ENCODE results near the gene CRADD.
"Not testable (repeated sequence)": the region's sequence is repeated elsewhere in the genome, so short reads cannot be mapped to it uniquely, and the experiment has no call there.

The CRADD gene

GRCh38 chr12:93851257-93851671 is 174.1 kb downstream of the CRADD start:
- DNase-seq = peak; percentile 32

DNA sequence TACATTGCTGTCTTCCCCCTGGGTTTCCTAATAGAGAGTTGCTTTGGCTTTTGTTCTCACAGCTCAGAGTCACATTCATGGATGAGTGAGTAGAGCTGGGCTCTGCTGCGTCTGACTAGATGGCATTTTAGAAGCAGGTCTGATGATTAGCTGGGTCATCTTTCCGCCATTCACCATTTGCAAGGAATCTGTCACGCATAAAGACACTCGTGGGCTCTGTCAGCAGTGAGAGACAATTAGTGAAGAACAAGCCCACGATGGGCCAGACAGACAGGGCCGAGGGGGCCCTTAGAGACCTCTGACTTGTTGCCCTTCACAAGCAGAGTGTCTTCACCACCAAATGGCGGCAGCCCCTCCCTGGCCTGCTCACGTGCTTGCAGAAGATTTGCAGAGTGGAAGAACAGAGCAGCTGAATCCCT is 175.0 kb downstream of the CRADD start:
- DNase-seq = no peak

GRCh38 chr12:93853698-93854478 is 176.7 kb downstream of the CRADD start:
- no peak for DNase-seq

DNA sequence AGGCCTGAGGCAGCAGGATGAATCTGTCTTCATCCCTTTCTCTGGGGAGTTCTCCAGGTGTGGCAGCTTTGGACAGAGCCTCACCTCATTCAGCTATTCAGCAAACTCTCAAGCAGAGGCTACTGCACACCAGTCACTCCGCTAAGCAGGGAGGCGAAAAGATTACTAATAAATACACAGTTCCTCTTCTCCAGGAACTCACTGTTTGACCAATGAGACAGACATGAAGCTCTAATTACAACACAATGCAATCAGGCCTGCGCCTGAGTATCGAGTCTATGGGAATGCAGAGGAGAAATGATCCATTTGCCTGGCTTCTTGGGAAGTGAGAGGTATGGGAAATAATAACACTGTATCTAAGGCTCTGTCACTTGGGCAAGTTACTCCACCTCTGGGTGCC is 178.1 kb downstream of the CRADD start:
- no peak for DNase-seq

- DNase-seq = no peak
Measured at GRCh38 chr12:93856611-93857010, 179.4 kb downstream of the CRADD start.

- DNase-seq = no peak
Measured at GRCh38 chr12:93857279-93857938, 180.2 kb downstream of the CRADD start.

DNA sequence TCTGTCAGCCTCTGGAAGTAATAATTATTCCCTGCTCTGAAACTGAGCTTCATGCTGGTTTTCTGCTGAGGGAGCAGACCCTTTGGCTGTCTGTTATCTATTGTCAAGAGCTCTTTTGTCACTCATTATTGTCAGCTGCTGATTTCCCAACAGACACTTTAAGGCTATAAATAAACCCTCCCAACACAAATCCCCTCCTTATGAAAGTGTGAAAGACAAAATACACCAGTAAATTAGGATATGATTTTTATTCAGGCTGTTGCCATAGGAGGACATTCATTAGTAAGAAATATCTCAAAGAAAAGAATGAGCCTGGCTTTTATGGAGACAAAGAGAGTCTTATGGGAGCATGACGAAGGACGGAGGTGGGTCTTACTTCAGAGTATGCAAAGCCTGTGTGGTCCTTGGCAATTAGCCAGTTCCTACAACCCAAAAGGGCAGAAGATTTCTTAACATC is 180.8 kb downstream of the CRADD start:
- DNase-seq = no peak

- no peak for DNase-seq
Measured at GRCh38 chr12:93860668-93861373, 183.6 kb downstream of the CRADD start.

- no peak for DNase-seq
Measured at GRCh38 chr12:93862424-93862823, 185.2 kb downstream of the CRADD start.

GRCh38 chr12:93865751-93866150 is 188.6 kb downstream of the CRADD start:
- DNase-seq = no peak

DNA sequence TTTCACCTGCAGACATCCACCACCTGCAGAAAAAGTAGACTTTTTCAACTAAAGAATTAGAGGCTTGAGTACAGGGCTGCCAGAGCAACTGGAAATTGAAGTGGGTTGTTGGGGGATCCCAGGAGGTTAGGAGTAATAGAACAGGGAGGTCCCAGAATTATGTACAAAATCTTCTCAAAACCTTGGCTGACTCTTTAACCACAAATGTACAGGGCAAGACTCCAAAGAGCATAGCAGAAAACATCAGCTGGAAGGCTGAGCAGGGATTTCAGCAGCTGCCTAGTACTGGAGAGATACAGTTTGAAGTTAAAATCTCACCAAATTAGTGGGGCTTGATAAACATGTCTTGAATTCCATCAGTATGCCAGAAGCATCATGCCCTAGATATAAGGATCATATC is 191.6 kb downstream of the CRADD start:
- DNase-seq = no peak

DNA sequence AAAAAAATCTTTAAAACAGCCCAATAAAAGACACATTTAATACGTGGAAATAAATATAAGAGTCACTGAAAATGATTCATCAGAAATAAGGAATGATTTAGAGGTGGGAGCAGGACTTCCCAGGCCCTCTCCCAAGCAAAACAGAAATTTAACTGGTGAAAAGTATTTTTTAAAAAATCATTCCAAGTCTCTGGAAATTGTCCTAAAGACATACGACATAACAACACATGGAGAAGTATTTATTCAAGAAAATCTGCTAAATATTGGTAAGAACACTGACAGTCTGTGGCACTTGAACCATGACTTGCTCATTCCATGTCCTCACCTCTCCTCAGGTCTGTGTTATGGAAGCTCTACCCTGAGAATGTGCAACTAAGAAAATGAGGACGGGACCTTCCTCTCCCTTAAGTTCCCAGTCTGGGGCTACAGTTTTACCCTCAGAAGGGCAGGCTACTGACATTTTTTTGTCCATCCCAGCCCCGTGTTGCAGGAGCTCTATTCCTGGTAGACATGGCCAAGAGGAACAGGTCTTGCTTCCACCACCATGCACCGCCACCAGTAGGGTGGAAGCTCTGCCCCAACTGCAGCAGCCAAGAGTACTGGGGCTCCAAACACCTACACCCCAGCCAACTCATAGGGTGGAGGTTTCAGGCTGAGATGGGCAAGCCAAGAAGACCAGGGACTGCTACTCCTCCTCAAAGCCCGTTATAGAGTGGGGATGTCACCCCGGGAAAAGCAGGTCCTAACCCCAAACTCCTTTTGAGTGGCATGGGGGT is 193.0 kb downstream of the CRADD start:
- DNase-seq = no peak

DNA sequence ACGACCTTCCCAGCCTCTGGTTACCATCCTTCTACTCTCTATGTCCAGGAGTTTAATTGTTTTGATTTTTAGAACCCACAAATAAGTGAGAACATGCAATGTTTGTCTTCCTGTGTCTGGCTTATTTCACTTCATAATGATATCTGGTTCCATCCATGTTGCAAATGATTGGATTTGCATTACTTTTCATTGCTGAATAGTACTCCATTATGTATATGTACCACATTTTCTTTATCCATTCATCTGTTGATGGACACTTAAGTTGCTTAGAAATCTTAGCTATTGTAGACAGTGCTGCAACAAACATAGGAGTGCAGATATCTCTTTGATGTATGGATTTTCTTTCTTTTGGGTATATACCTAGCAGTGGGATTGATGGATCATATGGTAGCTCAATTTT is 194.4 kb downstream of the CRADD start:
- not testable (repeated sequence) for DNase-seq

GRCh38 chr12:93873561-93873960 is 196.4 kb downstream of the CRADD start:
- no peak for DNase-seq

GRCh38 chr12:93875157-93875556 is 198.0 kb downstream of the CRADD start:
- DNase-seq = no peak

- DNase-seq = no peak
Measured at GRCh38 chr12:93876360-93876759, 199.2 kb downstream of the CRADD start.

DNA sequence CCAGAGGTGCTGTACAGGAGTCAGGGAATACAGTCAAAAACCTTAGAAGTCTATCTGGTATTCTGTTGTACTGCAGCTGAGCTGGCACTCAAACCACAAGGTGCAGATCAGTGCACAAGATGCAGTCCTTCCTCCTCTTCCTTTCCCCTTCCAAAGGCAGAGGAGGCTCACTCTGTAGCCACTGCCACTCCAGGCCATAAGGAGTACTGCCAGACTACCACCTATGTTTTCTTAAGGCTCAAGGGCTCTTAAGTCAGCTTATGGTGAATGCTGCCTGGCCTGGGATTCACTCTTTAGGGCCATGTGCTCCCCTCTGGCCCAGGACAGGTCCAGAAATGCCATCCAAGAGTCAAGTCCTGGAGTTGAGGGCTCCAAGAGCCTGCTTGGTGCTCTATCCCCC is 200.3 kb downstream of the CRADD start:
- no peak for DNase-seq

- DNase-seq = no peak
Measured at GRCh38 chr12:93879476-93880421, 202.6 kb downstream of the CRADD start.

- no peak for DNase-seq
Measured at GRCh38 chr12:93880853-93881522, 203.8 kb downstream of the CRADD start.

DNA sequence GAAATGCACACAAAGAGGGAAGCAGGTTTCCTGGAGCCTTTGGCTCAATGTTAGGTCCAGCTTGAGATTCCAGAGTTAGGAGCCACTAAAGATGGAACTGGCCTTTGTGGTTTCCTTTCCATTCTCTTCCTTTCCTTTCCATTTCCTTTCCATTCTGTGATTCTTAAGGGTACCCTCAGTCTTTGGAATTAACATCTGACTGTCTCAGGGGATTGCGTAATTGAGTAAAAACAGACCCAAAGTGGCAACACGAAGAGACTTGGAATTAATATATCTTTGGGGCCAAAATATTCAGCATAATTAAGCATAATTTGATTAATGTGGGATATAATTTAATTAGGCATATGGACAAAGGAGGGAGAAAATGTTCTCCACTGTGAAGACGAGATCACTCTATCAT is 205.6 kb downstream of the CRADD start:
- no peak for DNase-seq
